GM12878 (cell line): ENCODE measurements around the gene KAT2B. TPM values are rescaled to one million over a fixed set of nuclear protein-coding genes. Genes with fewer than 3 reads are reported as not detected.

Source experiments
- BCL3 ChIP-seq: IDR thresholded peaks from 2 replicates; pipeline ENCODE4 v1.6.1; 2011; ENCODE audit warnings: borderline replicate concordance, low read depth, mild to moderate bottlenecking, moderate library complexity, low read length; ENCODE audit not compliant: insufficient read depth, poor library complexity, severe bottlenecking
- CUX1 ChIP-seq: IDR thresholded peaks from 2 replicates; pipeline ENCODE4 v1.6.1; 2012; ENCODE audit warnings: improper control_type of control experiment, low read depth, low read length; ENCODE audit not compliant: insufficient replicate concordance
- FOS ChIP-seq: IDR thresholded peaks from 3 replicates; pipeline ENCODE4 v1.6.1; 2011; ENCODE audit warnings: borderline replicate concordance; ENCODE audit not compliant: insufficient read length; ENCODE audit errors: extremely low read depth
- HDAC6 ChIP-seq: fragments of 200-600 bp; sonication (generic); IDR thresholded peaks from one replicate; pipeline ENCODE4 v1.8.0; 2017; ENCODE audit warnings: antibody characterized with exemption; ENCODE audit not compliant: unreplicated experiment
- KAT2A ChIP-seq: conservative IDR thresholded peaks from 2 replicates; pipeline ENCODE4 v1.6.1; 2011; ENCODE audit warnings: low read depth, low read length; ENCODE audit not compliant: control insufficient read depth
- KLF5 ChIP-seq: fragments of 450-650 bp; IDR thresholded peaks from 2 replicates; pipeline ENCODE4 v1.6.1; 2014; ENCODE audit warnings: mild to moderate bottlenecking; ENCODE audit not compliant: partially characterized antibody
- RAD21 ChIP-seq: IDR thresholded peaks from 2 replicates; pipeline ENCODE4 v1.6.1; 2011; ENCODE audit warnings: mild to moderate bottlenecking, low read depth, low read length, moderate library complexity; ENCODE audit not compliant: insufficient read depth
- REST ChIP-seq: IDR thresholded peaks from 2 replicates; pipeline ENCODE4 v1.6.1; 2012; ENCODE audit warnings: mild to moderate bottlenecking, low read depth, low read length
- RFX5 ChIP-seq: IDR thresholded peaks from 2 replicates; pipeline ENCODE4 v1.6.1; 2011; ENCODE audit warnings: low read depth, low read length, improper control_type of control experiment
- RUNX3 ChIP-seq: IDR thresholded peaks from 2 replicates; pipeline ENCODE4 v1.6.1; 2012; ENCODE audit warnings: low read length, inconsistent platforms
- SREBF1 ChIP-seq: IDR thresholded peaks from 2 replicates; pipeline ENCODE4 v1.6.1; 2012; ENCODE audit warnings: mild to moderate bottlenecking, low read length
- USF2 ChIP-seq: IDR thresholded peaks from 2 replicates; pipeline ENCODE4 v1.6.1; 2011; ENCODE audit warnings: low read depth, low read length, improper control_type of control experiment, borderline replicate concordance
- ZBTB4 ChIP-seq: fragments of 450-650 bp; formaldehyde crosslinking; IDR thresholded peaks from 2 replicates; pipeline ENCODE4 v1.4.0; 2022; ENCODE audit warnings: mild to moderate bottlenecking, moderate library complexity
- ZNF217 ChIP-seq: fragments of 450-650 bp; IDR thresholded peaks from 2 replicates; pipeline ENCODE4 v1.6.1; 2017; ENCODE audit warnings: antibody characterized with exemption, mild to moderate bottlenecking
- polyA plus RNA-seq, 11 experiments: library from polyadenylated mRNA; depleted of rRNA in 4 of 11; unstranded in 6 of 11; stranded (reverse) in 5 of 11; fragments of >200 nt; fragmentation: Nextera tagmentation in 4 of 11; fragmentation: Illumina TruSeq in 1 of 11; extraction: Ambion mirVana in 4 of 11; extraction: Trizol in 1 of 11; gene quantifications; 1 replicate in 1 of 11; 2 replicates in 10 of 11; pipeline versions ENCODE4 v1.2.1 to v1.2.3, GENCODE V29; 2011 to 2016; ENCODE audit warnings: inconsistent platforms in 2 of 11, missing spikeins in 2 of 11, low read depth in 1 of 11
- total RNA-seq, 4 experiments: library from RNA; depleted of rRNA in 3 of 4; stranded (reverse); fragments of >200 nt in 3 of 4; fragmentation: Illumina TruSeq in 1 of 4; extraction: Trizol in 1 of 4; gene quantifications; 2 replicates each; pipeline versions ENCODE4 v1.2.1 to v1.2.3, GENCODE V29; 2013 to 2021

Gene KAT2B
- total and polyA plus RNA-seq, 10 of the 15 experiments (the other 5 are each of a cell fraction or from before 2014, with no cell fraction given): 2.9 to 15.2 (median 10.2) TPM

- no peak for TF ChIP-seq CUX1
- peak; percentile 73; the same call in 1 of the 2 replicates for TF ChIP-seq ZNF217
- no peak for TF ChIP-seq RFX5
- TF ChIP-seq USF2: no peak
- no peak for TF ChIP-seq FOS
- TF ChIP-seq RAD21: peak; percentile 46; the same call in 1 of the 2 replicates
- peak; percentile 59 for TF ChIP-seq RUNX3
- no peak for TF ChIP-seq KLF5
- no peak for TF ChIP-seq HDAC6
- no peak for TF ChIP-seq ZBTB4 (CRISPR knock-in tag)
- TF ChIP-seq REST: no peak
- TF ChIP-seq KAT2A: no peak
- TF ChIP-seq SREBF1: no peak
- TF ChIP-seq BCL3: peak; percentile 38
These were observed at the start of gene KAT2B (continued) for GRCh38 chr3:20039765-20040547.
